H1 (cell line): ENCODE results near the gene HTR3C. TPM values are rescaled to one million over a fixed set of nuclear protein-coding genes. Genes with fewer than 3 reads are reported as not detected.
"Not testable (repeated sequence)": the region's sequence is repeated elsewhere in the genome, so short reads cannot be mapped to it uniquely, and the experiment has no call there.

Experiments
- CTCF ChIA-PET: fragments of 300-600 bp; sonication (Branson Sonifier 250); formaldehyde crosslinking; loops from one replicate; lab custom pipeline; 2021; ENCODE audit not compliant: partially characterized antibody; lab: Charles Lee
- POLR2A ChIA-PET: fragments of 300-600 bp; sonication (Branson Sonifier 250); formaldehyde crosslinking; loops from one replicate; lab custom pipeline; 2021; ENCODE audit warnings: inconsistent platforms; ENCODE audit not compliant: partially characterized antibody; lab: Charles Lee
- DNase-seq, 2 experiments: peaks; one replicate each; pipeline versions ENCODE4 v3.0.0 to v3.0.0-alpha.2; 2010 to 2022; ENCODE audit warnings: low spot score in 2 of 2, low read depth in 1 of 2, mixed read lengths in 1 of 2
- FAIRE-seq: peaks from 2 replicates; lab custom pipeline; 2011; peaks lifted over from hg19 to GRCh38; lab: Jason Lieb, UNC
- H2AFZ ChIP-seq: 2 replicates; pipeline ENCODE4 v1.8.1; 2012; ENCODE audit warnings: low read length, inconsistent platforms
- H2AK5ac ChIP-seq: 2 replicates; pipeline ENCODE4 v1.6.1; 2013; ENCODE audit warnings: low read depth, low read length
- H2BK120ac ChIP-seq: replicated peaks from 2 replicates; pipeline ENCODE3; 2013; ENCODE audit warnings: low read depth, low read length, inconsistent platforms
- H2BK12ac ChIP-seq: 2 replicates; pipeline ENCODE4 v1.6.1; 2013; ENCODE audit warnings: low read depth, low read length
- H2BK15ac ChIP-seq: 2 replicates; pipeline ENCODE4 v1.6.1; 2013; ENCODE audit warnings: low read length
- H2BK20ac ChIP-seq: 2 replicates; pipeline ENCODE4 v1.6.1; 2013; ENCODE audit warnings: low read length
- H2BK5ac ChIP-seq: 2 replicates; pipeline ENCODE4 v1.6.1; 2013; ENCODE audit warnings: low read depth, low read length
- H3K14ac ChIP-seq: 2 replicates; pipeline ENCODE4 v1.6.1; 2013; ENCODE audit warnings: inconsistent platforms; ENCODE audit not compliant: insufficient read length
- H3K18ac ChIP-seq: 2 replicates; pipeline ENCODE4 v1.6.1; 2013; ENCODE audit warnings: low read length; ENCODE audit errors: extremely low read depth
- H3K23ac ChIP-seq: 2 replicates; pipeline ENCODE4 v1.6.1; 2013; ENCODE audit warnings: inconsistent platforms; ENCODE audit not compliant: insufficient read length
- H3K23me2 ChIP-seq: 2 replicates; pipeline ENCODE4 v1.6.1; 2013; ENCODE audit warnings: low read depth, low read length
- H3K27ac ChIP-seq: 2 replicates; pipeline ENCODE4 v1.6.1; 2011; ENCODE audit warnings: low read depth, low read length, inconsistent platforms
- H3K27me3 ChIP-seq, 4 experiments: replicated peaks in 1 of 4; 1 replicate in 1 of 4; 2 replicates in 3 of 4; pipeline versions ENCODE4 v1.6.1 to v1.8.1; 2011 to 2013; ENCODE audit warnings: low read length in 3 of 4, mild to moderate bottlenecking in 3 of 4, inconsistent platforms in 2 of 4, mixed read lengths in 2 of 4, moderate library complexity in 1 of 4; ENCODE audit not compliant: control insufficient read depth in 3 of 4, insufficient read depth in 3 of 4; ENCODE audit errors: extremely low read depth in 1 of 4
- H3K36me3 ChIP-seq, 4 experiments: 2 replicates each; pipeline versions ENCODE4 v1.6.1 to v1.8.1; 2011 to 2013; ENCODE audit warnings: mild to moderate bottlenecking in 4 of 4, low read length in 3 of 4, moderate library complexity in 2 of 4, control low read depth in 1 of 4, inconsistent platforms in 1 of 4; ENCODE audit not compliant: insufficient read depth in 4 of 4, control insufficient read depth in 2 of 4
- H3K4ac ChIP-seq: replicated peaks from 2 replicates; pipeline ENCODE3; 2013; ENCODE audit warnings: low read length, low read depth, mixed read lengths, inconsistent platforms; ENCODE audit not compliant: insufficient read length
- H3K4me1 ChIP-seq, 4 experiments: replicated peaks in 1 of 4; 1 replicate in 1 of 4; 2 replicates in 3 of 4; pipeline versions ENCODE4 v1.6.1 to v1.8.1; 2011 to 2013; ENCODE audit warnings: low read length in 3 of 4, inconsistent platforms in 2 of 4, mixed read lengths in 1 of 4; ENCODE audit not compliant: insufficient read depth in 4 of 4, control insufficient read depth in 3 of 4
- H3K4me2 ChIP-seq, 2 experiments: 2 replicates each; pipeline versions ENCODE4 v1.6.1 to v1.8.1; 2011 to 2013; ENCODE audit warnings: low read depth in 2 of 2, low read length in 2 of 2, control low read depth in 1 of 2, inconsistent platforms in 1 of 2, mild to moderate bottlenecking in 1 of 2; ENCODE audit not compliant: insufficient read depth in 1 of 2
- H3K4me3 ChIP-seq, 4 experiments: fragments of 200-600, 300-600 bp in 1 of 4; sonication (generic), shearing (Covaris generic), sonication (Bioruptor Twin) in 1 of 4; 2 replicates each; pipeline versions ENCODE4 v1.5.1 to v1.8.1; 2011 to 2016; ENCODE audit warnings: low read length in 4 of 4, low read depth in 3 of 4, control low read depth in 2 of 4, inconsistent platforms in 2 of 4, mild to moderate bottlenecking in 2 of 4, mixed read lengths in 1 of 4, moderate library complexity in 1 of 4; ENCODE audit not compliant: insufficient read depth in 2 of 4; ENCODE audit errors: extremely low read depth in 1 of 4
- H3K56ac ChIP-seq: replicated peaks from 2 replicates; pipeline ENCODE3; 2013; ENCODE audit warnings: low read depth, mild to moderate bottlenecking, mixed read lengths, low read length, inconsistent platforms; ENCODE audit not compliant: insufficient read length
- H3K79me1 ChIP-seq: 2 replicates; pipeline ENCODE4 v1.6.1; 2013; ENCODE audit warnings: low read depth, low read length, control low read depth
- H3K79me2 ChIP-seq, 2 experiments: 2 replicates each; pipeline versions ENCODE4 v1.6.1 to v1.8.1; 2012 to 2013; ENCODE audit warnings: low read length in 2 of 2, mild to moderate bottlenecking in 2 of 2, inconsistent platforms in 1 of 2; ENCODE audit not compliant: insufficient read depth in 2 of 2, control insufficient read depth in 1 of 2
- H3K9ac ChIP-seq, 4 experiments: replicated peaks in 1 of 4; 1 replicate in 1 of 4; 2 replicates in 3 of 4; pipeline versions ENCODE4 v1.6.1 to v1.8.1; 2011 to 2013; ENCODE audit warnings: low read depth in 3 of 4, low read length in 3 of 4, control low read depth in 2 of 4, mild to moderate bottlenecking in 2 of 4, moderate library complexity in 2 of 4, inconsistent platforms in 1 of 4; ENCODE audit errors: extremely low read depth in 1 of 4
- H3K9me3 ChIP-seq, 2 experiments: 2 replicates each; pipeline versions ENCODE4 v1.6.1 to v1.8.1; 2012 to 2013; ENCODE audit warnings: mild to moderate bottlenecking in 2 of 2, moderate library complexity in 2 of 2, control low read depth in 1 of 2, inconsistent platforms in 1 of 2, low read depth in 1 of 2, low read length in 1 of 2, mixed read lengths in 1 of 2; ENCODE audit not compliant: insufficient read depth in 2 of 2
- H4K20me1 ChIP-seq, 2 experiments: replicated peaks in 1 of 2; 2 replicates each; pipeline versions ENCODE3 to v1.8.1; 2011 to 2013; ENCODE audit warnings: inconsistent platforms in 2 of 2, low read length in 2 of 2, mild to moderate bottlenecking in 1 of 2; ENCODE audit not compliant: insufficient read depth in 2 of 2, control insufficient read depth in 1 of 2
- H4K5ac ChIP-seq: 2 replicates; pipeline ENCODE4 v1.6.1; 2013; ENCODE audit warnings: low read length, low read depth, mixed read lengths, inconsistent platforms; ENCODE audit not compliant: insufficient read length
- H4K8ac ChIP-seq: 2 replicates; pipeline ENCODE4 v1.8.0; 2013; ENCODE audit warnings: mild to moderate bottlenecking, moderate library complexity, low read length, inconsistent platforms; ENCODE audit not compliant: insufficient read depth; ENCODE audit errors: extremely low read depth
- H4K91ac ChIP-seq: replicated peaks from 2 replicates; pipeline ENCODE3; 2013; ENCODE audit warnings: low read length, mixed read lengths, inconsistent platforms; ENCODE audit not compliant: insufficient read length
- WGBS, 2 experiments: shearing (Covaris generic) in 1 of 2; methylation state at CpG; one replicate each; pipeline versions ENCODE4 v1.1.6 to v1.1.7; 2013 to 2015; ENCODE audit warnings: low lambda C conversion rate in 2 of 2, mixed read lengths in 2 of 2, inconsistent platforms in 1 of 2, low coverage in 1 of 2, missing lambda C conversion rate in 1 of 2; ENCODE audit not compliant: insufficient replicate concordance in 2 of 2, insufficient coverage in 1 of 2, insufficient read length in 1 of 2; ENCODE audit errors: extremely low coverage in 1 of 2, missing lambda C conversion rate in 1 of 2; 5-methylcytosine and 5-hydroxymethylcytosine counted together
- polyA plus RNA-seq, 7 experiments: library from polyadenylated mRNA; depleted of rRNA in 3 of 7; stranded (reverse) in 5 of 7; unstranded in 2 of 7; fragments of >200 nt in 5 of 7; fragments of 200-250 nt in 2 of 7; gene quantifications; 1 replicate in 5 of 7; 2 replicates in 1 of 7; 4 replicates in 1 of 7; pipeline versions ENCODE4 v1.2.1 to v1.2.3, GENCODE V29; 2011 to 2013; ENCODE audit warnings: missing spikeins in 2 of 7, mixed read lengths in 2 of 7
- total RNA-seq: library from RNA; stranded (reverse); fragmentation: NEBNext Ultra II Directional; extraction: Animal tissue kit (Norgen Biotek cat#: 25700); gene quantifications from 2 replicates; pipeline ENCODE4 v1.2.1, GENCODE V29; 2021

The HTR3C gene
- total and polyA plus RNA-seq, 2 of the 8 experiments (the other 6 are each of a cell fraction or from before 2014, with no cell fraction given): 0.03 TPM; not detected in 1

GRCh38 chr3:184071142-184071541 is 18.3 kb downstream of the HTR3C start:
- H2AK5ac ChIP-seq, POLR2A ChIA-PET, H3K27me3 ChIP-seq, H3K4me1 ChIP-seq, H3K23me2 ChIP-seq, H3K36me3 ChIP-seq, H3K4me2 ChIP-seq, FAIRE-seq, H3K56ac ChIP-seq, H3K4ac ChIP-seq, H2BK120ac ChIP-seq, H2BK5ac ChIP-seq, H3K79me1 ChIP-seq, H4K8ac ChIP-seq, H3K14ac ChIP-seq, H4K91ac ChIP-seq, DNase-seq, H3K9me3 ChIP-seq, H3K23ac ChIP-seq, H3K27ac ChIP-seq, H3K18ac ChIP-seq, H3K9ac ChIP-seq, H3K4me3 ChIP-seq, H4K20me1 ChIP-seq, H4K5ac ChIP-seq, CTCF ChIA-PET, H2BK20ac ChIP-seq, H2AFZ ChIP-seq, H2BK12ac ChIP-seq, H3K79me2 ChIP-seq, H2BK15ac ChIP-seq: not testable (repeated sequence)
- WGBS, 2 experiments: 90% methylated on average over 7 of the region's 7 CpGs; no CpG with 5 or more reads in 1 of the 2 experiments
